OCI-LY1 (cell line): ENCODE measurements around the gene POU3F3.

Experiments used
- CTCF ChIP-seq: fragments of 200-600 bp; sonication (generic), shearing (Covaris generic); IDR thresholded peaks from 2 replicates; pipeline ENCODE4 v1.5.1; 2017; ENCODE audit warnings: mild to moderate bottlenecking, antibody characterized with exemption, low read length, moderate library complexity, mixed read lengths
- EZH2 ChIP-seq: fragments of 200-600 bp; sonication (generic), shearing (Covaris generic); IDR thresholded peaks from 2 replicates; pipeline ENCODE4 v1.8.0; 2017; ENCODE audit warnings: borderline replicate concordance, mixed run types, mild to moderate bottlenecking, antibody characterized with exemption, low read length, moderate library complexity, mixed read lengths

GRCh38 chr2:104867813-104868504 is 14.0 kb downstream of the POU3F3 start:
- TF ChIP-seq CTCF (no peak), EZH2 (no peak)
